ENCODE measurements around the gene UGT1A1. TPM values are rescaled to one million over a fixed set of nuclear protein-coding genes. Genes with fewer than 3 reads are reported as not detected.
A peak's percentile ranks its signal among the peaks of the same experiment; 100 is the strongest.
"Not testable (repeated sequence)": the region's sequence is repeated elsewhere in the genome, so short reads cannot be mapped to it uniquely, and the experiment has no call there.

UGT1A1 gene
- total RNA-seq, 1 donor from 2014 or later = under 0.01 TPM

DNA sequence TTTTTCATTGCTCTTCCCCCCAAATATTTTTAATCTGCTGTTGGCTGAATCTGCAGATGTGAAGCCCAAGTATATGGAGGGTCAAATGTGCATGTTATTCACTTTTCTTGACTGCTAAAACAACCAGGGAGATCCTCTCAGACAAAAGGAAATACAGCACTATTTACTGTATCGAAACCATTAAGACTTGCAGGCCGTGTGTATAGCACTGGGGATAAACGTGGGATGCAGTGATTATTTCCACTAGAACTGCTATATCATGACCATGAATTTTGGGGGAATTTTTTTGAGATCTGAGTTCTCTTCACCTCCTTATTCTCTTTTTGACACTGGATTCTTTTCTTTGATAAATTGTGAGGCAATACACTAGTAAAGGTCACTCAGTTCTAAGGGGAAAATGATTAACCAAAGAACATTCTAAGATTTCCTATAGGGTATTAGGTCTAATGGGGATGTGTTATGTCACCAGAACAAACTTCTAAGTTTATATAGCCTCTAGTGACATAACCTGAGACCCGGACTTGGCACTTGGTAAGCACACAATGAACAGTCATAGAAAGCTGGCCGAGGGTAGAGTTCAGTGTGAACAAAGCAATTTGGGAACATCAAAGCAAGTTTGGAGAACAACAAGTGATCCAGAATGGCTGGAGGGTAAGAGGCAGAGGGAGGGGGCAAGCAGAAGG, 14.9 kb upstream of the UGT1A1 start:
- H3K27me3 ChIP-seq (ENCODE audit: control insufficient read depth, insufficient read depth, low read length) = no peaks in the 10 kb centered on the region
- H3K4me3 ChIP-seq (ENCODE audit: low read depth, low read length) = no peak overlapping the region
- TF ChIP-seq, protein P1, sequence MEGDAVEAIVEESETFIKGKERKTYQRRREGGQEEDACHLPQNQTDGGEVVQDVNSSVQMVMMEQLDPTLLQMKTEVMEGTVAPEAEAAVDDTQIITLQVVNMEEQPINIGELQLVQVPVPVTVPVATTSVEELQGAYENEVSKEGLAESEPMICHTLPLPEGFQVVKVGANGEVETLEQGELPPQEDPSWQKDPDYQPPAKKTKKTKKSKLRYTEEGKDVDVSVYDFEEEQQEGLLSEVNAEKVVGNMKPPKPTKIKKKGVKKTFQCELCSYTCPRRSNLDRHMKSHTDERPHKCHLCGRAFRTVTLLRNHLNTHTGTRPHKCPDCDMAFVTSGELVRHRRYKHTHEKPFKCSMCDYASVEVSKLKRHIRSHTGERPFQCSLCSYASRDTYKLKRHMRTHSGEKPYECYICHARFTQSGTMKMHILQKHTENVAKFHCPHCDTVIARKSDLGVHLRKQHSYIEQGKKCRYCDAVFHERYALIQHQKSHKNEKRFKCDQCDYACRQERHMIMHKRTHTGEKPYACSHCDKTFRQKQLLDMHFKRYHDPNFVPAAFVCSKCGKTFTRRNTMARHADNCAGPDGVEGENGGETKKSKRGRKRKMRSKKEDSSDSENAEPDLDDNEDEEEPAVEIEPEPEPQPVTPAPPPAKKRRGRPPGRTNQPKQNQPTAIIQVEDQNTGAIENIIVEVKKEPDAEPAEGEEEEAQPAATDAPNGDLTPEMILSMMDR (IDR thresholded peaks at IDR 0.05; ENCODE audit: insufficient read depth, low read length, severe bottlenecking) = no peak
- FAIRE-seq (peak; percentile 28), DNase-seq (ENCODE audit: low read depth) (no peak)
- peaks cover 1% of the 10 kb centered on the region for H3K36me3 ChIP-seq (ENCODE audit: control insufficient read depth, insufficient read depth, low read length)

DNA sequence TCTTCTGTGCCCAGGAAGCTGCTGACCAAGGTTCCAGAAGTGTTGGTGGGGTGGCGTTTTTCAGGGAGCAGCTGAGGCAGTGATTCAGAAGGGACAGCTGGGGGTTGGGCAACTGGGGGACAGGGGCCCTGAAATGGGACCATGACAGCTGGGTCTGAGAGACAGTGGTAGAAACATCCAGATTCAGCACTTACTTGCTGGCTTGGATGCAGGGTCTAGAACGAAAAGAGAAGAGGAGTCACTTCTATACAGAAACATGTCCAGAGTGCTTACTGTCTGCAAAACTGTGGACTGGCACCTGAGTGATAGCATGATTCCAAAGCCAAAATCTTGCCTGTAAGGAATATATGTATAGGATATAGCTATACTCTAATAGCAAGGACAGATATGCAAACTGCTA, 14.2 kb upstream of the UGT1A1 start:
- not testable (repeated sequence) for H3K4me3 ChIP-seq (ENCODE audit: low read depth, low read length); H3K36me3 ChIP-seq (ENCODE audit: control insufficient read depth, insufficient read depth, low read length); FAIRE-seq; H3K27me3 ChIP-seq (ENCODE audit: control insufficient read depth, insufficient read depth, low read length); DNase-seq (ENCODE audit: low read depth)

DNA sequence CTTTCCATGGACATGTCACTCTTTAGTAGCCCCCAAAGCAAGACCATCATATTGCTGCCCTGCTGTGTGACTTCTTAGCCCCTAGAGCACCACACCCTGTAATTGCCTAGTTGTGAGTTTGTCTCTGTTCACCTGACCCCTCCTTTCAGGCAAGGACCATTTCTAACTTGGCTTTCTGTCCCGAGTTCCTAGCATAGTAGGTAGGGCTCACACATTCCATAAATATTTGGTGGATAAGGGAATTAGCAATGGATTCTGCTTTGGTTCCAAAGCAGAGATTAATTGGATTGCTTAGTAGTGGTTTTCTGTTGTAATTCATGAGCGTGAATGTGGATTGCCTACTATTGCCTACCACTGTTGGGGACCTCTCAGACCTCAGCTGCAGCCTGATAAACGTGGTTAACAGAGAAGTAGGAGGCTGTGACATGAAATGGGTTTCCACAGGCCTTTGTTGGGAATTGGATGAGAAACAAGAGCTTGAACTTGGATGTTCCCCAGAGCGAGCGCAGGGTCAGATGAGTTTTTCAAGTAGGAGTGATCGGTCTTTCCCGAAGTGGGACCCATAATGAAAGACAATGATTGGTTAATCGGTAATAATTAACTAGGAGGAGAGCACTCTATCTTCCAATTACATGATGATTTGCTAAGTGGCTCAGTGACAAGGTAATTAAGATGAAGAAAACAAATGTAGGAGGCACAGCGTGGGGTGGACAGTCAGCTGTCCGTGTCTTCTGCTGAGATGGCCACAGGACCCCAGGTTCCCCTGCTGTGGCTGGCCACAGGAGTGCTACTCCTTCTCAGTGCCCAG, 13.4 kb upstream of the UGT1A1 start:
- Histone ChIP-seq H3K36me3 (ENCODE audit: control insufficient read depth, insufficient read depth, low read length) (peaks cover 1% of the 10 kb centered on the region), H3K27me3 (ENCODE audit: control insufficient read depth, insufficient read depth, low read length) (no peaks in the 10 kb centered on the region), H3K4me3 (ENCODE audit: low read depth, low read length) (no peak overlapping the region)
- FAIRE-seq (no peak), DNase-seq (ENCODE audit: low read depth) (no peak)
- TF ChIP-seq, protein P1 (IDR thresholded peaks at IDR 0.05; ENCODE audit: insufficient read depth, low read length, severe bottlenecking) = no peak

DNA sequence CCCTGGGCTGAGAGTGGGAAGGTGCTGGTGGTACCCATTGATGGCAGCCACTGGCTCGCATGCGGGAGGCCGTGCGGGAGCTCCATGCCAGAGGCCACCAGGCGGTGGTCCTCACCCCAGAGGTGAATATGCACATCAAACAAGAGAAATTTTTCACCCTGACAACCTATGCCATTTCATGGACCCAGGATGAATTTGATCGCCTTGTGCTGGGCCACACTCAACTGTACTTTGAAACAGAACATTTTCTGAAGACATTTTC, 12.9 kb upstream of the UGT1A1 start:
- TF ChIP-seq, protein P1 (IDR thresholded peaks at IDR 0.05; ENCODE audit: insufficient read depth, low read length, severe bottlenecking) = no peak
- no peaks in the 10 kb centered on the region for H3K27me3 ChIP-seq (ENCODE audit: control insufficient read depth, insufficient read depth, low read length)
- H3K4me3 ChIP-seq (ENCODE audit: low read depth, low read length) = no peak overlapping the region
- DNase-seq (ENCODE audit: low read depth) = no peak
- FAIRE-seq = no peak
- H3K36me3 ChIP-seq (ENCODE audit: control insufficient read depth, insufficient read depth, low read length) = peaks cover 1% of the 10 kb centered on the region

DNA sequence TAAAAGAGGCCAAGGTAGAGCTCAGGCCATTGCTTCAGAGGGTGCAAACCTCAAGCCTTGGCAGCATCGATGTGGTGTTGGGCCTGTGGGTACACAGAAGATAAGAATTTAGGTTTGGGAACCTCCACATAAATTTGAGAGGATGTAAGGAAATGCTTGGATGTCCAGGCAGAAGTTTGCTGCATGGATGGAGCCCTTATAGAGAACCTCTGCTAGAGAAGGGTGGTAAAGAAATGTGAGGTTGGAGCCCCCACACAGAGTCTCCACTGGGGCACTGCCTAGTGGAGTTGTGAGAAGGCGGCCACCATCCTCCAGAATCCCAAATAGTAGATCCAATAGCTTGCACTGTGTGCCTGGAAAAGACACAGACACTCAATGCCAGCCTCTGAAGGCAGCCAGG, 9.4 kb upstream of the UGT1A1 start:
- not testable (repeated sequence) for DNase-seq (ENCODE audit: low read depth); FAIRE-seq; H3K4me3 ChIP-seq (ENCODE audit: low read depth, low read length); H3K36me3 ChIP-seq (ENCODE audit: control insufficient read depth, insufficient read depth, low read length); H3K27me3 ChIP-seq (ENCODE audit: control insufficient read depth, insufficient read depth, low read length)

DNA sequence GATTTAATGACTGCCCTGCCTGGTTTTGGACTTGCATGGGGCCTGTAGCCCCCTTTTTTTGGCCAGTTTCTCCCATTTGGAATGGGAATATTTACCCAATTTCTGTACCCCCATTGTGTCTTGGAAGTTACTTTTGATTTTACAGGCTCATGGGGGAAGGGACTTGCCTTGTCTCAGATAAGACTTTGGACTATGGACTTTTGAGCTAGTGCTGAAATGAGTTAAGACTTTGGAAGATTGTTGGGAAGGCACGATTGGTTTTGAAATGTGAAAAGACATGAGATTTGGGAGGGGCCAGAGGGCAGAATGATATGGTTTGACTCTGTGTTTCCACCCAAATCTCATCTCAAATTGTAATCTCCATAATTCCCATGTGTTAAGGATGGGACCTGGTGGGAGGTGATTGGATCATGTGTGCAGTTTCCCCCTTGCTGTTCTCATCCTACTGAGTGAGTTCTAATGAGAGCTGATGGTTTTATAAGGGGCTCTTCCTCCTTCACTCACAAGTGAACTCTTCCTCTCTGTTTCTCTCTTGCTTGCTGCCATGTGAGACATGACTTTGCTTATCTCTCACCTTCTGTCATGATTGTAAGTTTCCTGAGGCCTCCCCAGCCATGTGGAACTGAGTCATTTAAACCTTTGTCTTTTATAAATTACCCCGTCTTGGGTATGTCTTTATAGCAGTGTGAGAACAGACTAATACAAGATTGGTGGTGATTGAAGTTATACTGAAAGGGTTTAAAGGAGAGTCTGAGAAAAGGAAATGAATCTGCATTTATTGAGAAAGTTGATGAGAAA, 8.7 kb upstream of the UGT1A1 start:
- not testable (repeated sequence) for H3K27me3 ChIP-seq (ENCODE audit: control insufficient read depth, insufficient read depth, low read length); FAIRE-seq; H3K36me3 ChIP-seq (ENCODE audit: control insufficient read depth, insufficient read depth, low read length); DNase-seq (ENCODE audit: low read depth); H3K4me3 ChIP-seq (ENCODE audit: low read depth, low read length)

DNA sequence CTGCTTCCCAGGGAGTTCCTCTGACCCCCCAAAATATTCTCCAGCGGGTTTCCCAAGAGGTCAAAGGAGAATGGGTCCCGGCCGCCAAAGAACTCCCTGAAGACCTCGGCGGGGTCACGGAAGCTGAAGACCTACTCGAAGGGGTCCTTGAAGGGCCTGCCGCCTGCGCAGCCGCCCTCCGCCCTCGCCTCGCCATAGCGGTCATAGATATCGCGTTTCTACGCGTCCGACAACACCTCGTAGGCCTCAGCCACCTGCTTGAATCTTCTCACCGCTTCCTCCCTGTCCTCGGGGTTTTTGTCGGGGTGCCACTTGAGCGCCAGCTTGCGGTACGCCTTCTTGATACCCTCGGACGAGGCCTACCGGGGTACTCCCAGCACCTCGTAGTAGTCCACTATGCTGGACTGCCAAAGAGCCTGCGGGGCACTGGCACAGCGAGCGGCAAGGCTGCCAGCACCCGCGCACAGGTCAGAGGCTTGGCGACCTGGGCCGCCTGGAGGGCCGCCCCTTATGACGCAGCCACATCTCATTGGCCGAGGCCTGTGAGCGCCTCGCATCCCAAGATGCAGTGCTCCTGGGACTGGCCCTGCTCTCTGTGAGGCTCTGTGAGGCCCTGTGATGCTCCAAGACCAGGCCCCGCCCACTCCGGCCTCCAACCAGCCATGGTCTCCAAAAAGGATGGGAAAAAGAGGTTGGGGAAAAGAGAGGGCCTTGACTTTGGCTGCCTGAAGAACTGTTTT, 5.0 kb upstream of the UGT1A1 start:
- Histone ChIP-seq H3K27me3 (ENCODE audit: control insufficient read depth, insufficient read depth, low read length) (no peaks in the 10 kb centered on the region), H3K4me3 (ENCODE audit: low read depth, low read length) (no peak overlapping the region), H3K36me3 (ENCODE audit: control insufficient read depth, insufficient read depth, low read length) (peaks cover 5% of the 10 kb centered on the region)
- TF ChIP-seq, protein P1 (IDR thresholded peaks at IDR 0.05; ENCODE audit: insufficient read depth, low read length, severe bottlenecking) = no peak
- DNase-seq (ENCODE audit: low read depth) = no peak
- no peak for FAIRE-seq

Data from bronchial epithelial cell (primary cell).